Measurements from ENCODE around the gene JAKMIP2. TPM values are rescaled to one million over a fixed set of nuclear protein-coding genes. Genes with fewer than 3 reads are reported as not detected.

JAKMIP2 gene
- polyA plus RNA-seq, 1 donor from 2014 or later, result 46.3 TPM

GRCh38 chr5:147557876-147558745 lies 224.4 kb downstream of the JAKMIP2 start:
- no peak overlapping the region for H3K4me2 ChIP-seq (ENCODE audit: low read length)

More at GRCh38 chr5:147557876-147558745, 224.4 kb downstream of the JAKMIP2 start:
- Histone ChIP-seq H3F3A (ENCODE audit: insufficient read depth, low read length, poor library complexity, severe bottlenecking) (no peaks in the 10 kb centered on the region), H3K36me3 (ENCODE audit: insufficient read depth, low read length) (no peaks in the 10 kb centered on the region), H3K9me3 (ENCODE audit: low read length) (no peaks in the 10 kb centered on the region), H4K20me1 (ENCODE audit: insufficient read depth) (no peaks in the 10 kb centered on the region), H3K79me2 (replicated peaks; ENCODE audit: insufficient read depth, low read length) (no peaks in the 10 kb centered on the region), H3K9me2 (ENCODE audit: insufficient read depth, low read length) (no peaks in the 10 kb centered on the region), H3K27me3 (ENCODE audit: insufficient read depth, low read depth, low read length) (no peaks in the 10 kb centered on the region), H3K27ac (ENCODE audit: low read length) (no peak overlapping the region), H3K9ac (ENCODE audit: low read length) (no peak overlapping the region), H3K4me3 (ENCODE audit: low read length) (no peak overlapping the region), H2AFZ (ENCODE audit: low read depth, low read length) (no peak overlapping the region)
- TF ChIP-seq CTCF (IDR thresholded peaks at IDR 0.05; ENCODE audit: poor library complexity, severe bottlenecking), result no peak
- no peak for TF ChIP-seq RAD21 (conservative IDR thresholded peaks at IDR 0.05)
- TF ChIP-seq EZH2 (IDR thresholded peaks at IDR 0.05; ENCODE audit: borderline replicate concordance, insufficient read depth, low read length, poor library complexity, severe bottlenecking), result no peak
- no peak for TF ChIP-seq TAF1 (IDR thresholded peaks at IDR 0.05; ENCODE audit: low read depth)
- TF ChIP-seq SMC3 (conservative IDR thresholded peaks at IDR 0.05; ENCODE audit: poor library complexity), result no peak
- TF ChIP-seq REST (IDR thresholded peaks at IDR 0.05; ENCODE audit: borderline replicate concordance), result no peak
- TF ChIP-seq MXI1 (conservative IDR thresholded peaks at IDR 0.05; ENCODE audit: poor library complexity, severe bottlenecking), result no peak
- TF ChIP-seq POLR2AphosphoS5 (IDR thresholded peaks at IDR 0.05), result no peak
- TF ChIP-seq EP300 (conservative IDR thresholded peaks at IDR 0.05; ENCODE audit: poor library complexity, severe bottlenecking), result no peak
